Stimulated activated CD8-positive, alpha-beta memory T cell treated with anti-CD3 and anti-CD28 coated beads, Interleukin-12 subunit alpha, Interleukin-12 subunit beta, amount 100 ng/mL, for 24 hours (primary cell): ENCODE data around the gene MOK.

ENCODE experiments used
- DNase-seq: peaks from one replicate; pipeline ENCODE4 v3.0.0-alpha.2; 2020; ENCODE audit errors: extremely low read depth

Gene MOK

GRCh38 chr14:102225386-102225785 is 79.6 kb downstream of the MOK start:
- DNase-seq: no peak

GRCh38 chr14:102223682-102224081 is 81.3 kb downstream of the MOK start:
- DNase-seq: no peak

GRCh38 chr14:102222751-102223150 is 82.2 kb downstream of the MOK start:
- DNase-seq: no peak

- no peak for DNase-seq
These were observed 82.9 kb downstream of the MOK start for GRCh38 chr14:102222009-102222575.

- DNase-seq: no peak
These were observed 83.9 kb downstream of the MOK start for GRCh38 chr14:102221026-102221425.

- no peak for DNase-seq
These were observed 84.9 kb downstream of the MOK start for GRCh38 chr14:102220031-102220430.

GRCh38 chr14:102219316-102219715 is 85.6 kb downstream of the MOK start:
- no peak for DNase-seq

GRCh38 chr14:102218688-102219087 is 86.3 kb downstream of the MOK start:
- no peak for DNase-seq

GRCh38 chr14:102217987-102218421 is 87.0 kb downstream of the MOK start:
- DNase-seq: no peak

GRCh38 chr14:102217399-102217798 is 87.6 kb downstream of the MOK start:
- DNase-seq: no peak

- no peak for DNase-seq
These were observed 89.3 kb downstream of the MOK start for GRCh38 chr14:102215576-102216250.

GRCh38 chr14:102215071-102215470 is 89.9 kb downstream of the MOK start:
- DNase-seq: no peak

- DNase-seq: no peak
These were observed 90.8 kb downstream of the MOK start for GRCh38 chr14:102213984-102214658.

GRCh38 chr14:102213470-102213869 is 91.5 kb downstream of the MOK start:
- no peak for DNase-seq

- DNase-seq: no peak
These were observed 92.1 kb downstream of the MOK start for GRCh38 chr14:102212845-102213244.

- DNase-seq: no peak
These were observed 92.6 kb downstream of the MOK start for GRCh38 chr14:102212356-102212755.

GRCh38 chr14:102211240-102211639 is 93.7 kb downstream of the MOK start:
- DNase-seq: no peak

- DNase-seq: no peak
These were observed 94.4 kb downstream of the MOK start for GRCh38 chr14:102210421-102211042.

- DNase-seq: no peak
These were observed 95.6 kb downstream of the MOK start for GRCh38 chr14:102209224-102209966.

- DNase-seq: no peak
These were observed 96.2 kb downstream of the MOK start for GRCh38 chr14:102208741-102209140.

- DNase-seq: no peak
These were observed 97.1 kb downstream of the MOK start for GRCh38 chr14:102207831-102208365.

GRCh38 chr14:102206918-102207317 is 98.0 kb downstream of the MOK start:
- no peak for DNase-seq
